NCI-H2081 treated with DMSO at 0.1 percent for 48 hours (cell line): ENCODE data around the gene TIMELESS.
"Not testable (repeated sequence)": the region's sequence is repeated elsewhere in the genome, so short reads cannot be mapped to it uniquely, and the experiment has no call there.

Experiments
- DNase-seq: peaks from one replicate; lab custom pipeline; 2025; lab: John Stamatoyannopoulos, UW

Gene TIMELESS

GRCh38 chr12:56408799-56409417 lies 40.3 kb downstream of the TIMELESS start:
- no peak for DNase-seq

GRCh38 chr12:56404227-56404626 lies 45.0 kb downstream of the TIMELESS start:
- DNase-seq = not testable (repeated sequence)

- not testable (repeated sequence) for DNase-seq
Measured at GRCh38 chr12:56401612-56402011, 47.6 kb downstream of the TIMELESS start.

GRCh38 chr12:56401125-56401524 lies 48.1 kb downstream of the TIMELESS start:
- not testable (repeated sequence) for DNase-seq

DNA sequence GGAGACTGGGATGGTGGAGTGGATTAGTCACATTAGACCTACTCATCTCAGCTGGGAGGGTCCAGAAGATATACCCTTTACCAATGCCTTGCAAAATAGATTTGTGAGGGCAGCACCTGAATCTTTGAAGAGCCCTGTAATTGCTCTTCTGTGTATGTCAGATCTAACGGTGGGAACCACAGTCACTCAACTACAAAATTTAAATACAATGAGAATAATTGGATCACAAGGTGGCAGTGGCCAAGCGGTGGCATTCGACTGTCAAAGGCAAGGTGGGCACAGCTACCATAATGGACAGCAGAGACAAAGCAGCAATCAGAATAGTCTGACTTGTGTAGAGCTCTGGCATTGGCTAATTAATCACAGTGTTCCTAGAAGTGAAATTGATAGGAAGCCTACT lies 49.8 kb downstream of the TIMELESS start:
- DNase-seq = not testable (repeated sequence)

DNA sequence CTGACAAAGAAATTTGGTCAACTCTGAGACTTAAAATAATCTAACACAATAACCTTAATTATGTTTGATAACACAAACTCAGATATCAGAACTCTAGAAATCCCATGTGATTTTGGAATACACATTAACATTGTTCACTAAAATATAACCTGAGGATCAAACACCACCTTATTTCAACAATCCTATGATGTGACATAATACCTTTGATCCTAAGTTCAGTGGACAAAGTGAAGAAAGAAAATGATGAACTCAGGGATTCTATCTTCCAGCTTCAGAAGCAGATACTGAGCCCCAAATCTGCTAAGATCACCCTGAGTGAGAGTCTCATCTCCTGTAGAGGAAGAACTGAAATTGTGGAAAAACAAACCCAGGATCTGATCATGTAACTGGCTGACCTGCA lies 50.9 kb downstream of the TIMELESS start:
- no peak for DNase-seq

- no peak for DNase-seq
Measured at GRCh38 chr12:56392331-56392730, 56.9 kb downstream of the TIMELESS start.

DNA sequence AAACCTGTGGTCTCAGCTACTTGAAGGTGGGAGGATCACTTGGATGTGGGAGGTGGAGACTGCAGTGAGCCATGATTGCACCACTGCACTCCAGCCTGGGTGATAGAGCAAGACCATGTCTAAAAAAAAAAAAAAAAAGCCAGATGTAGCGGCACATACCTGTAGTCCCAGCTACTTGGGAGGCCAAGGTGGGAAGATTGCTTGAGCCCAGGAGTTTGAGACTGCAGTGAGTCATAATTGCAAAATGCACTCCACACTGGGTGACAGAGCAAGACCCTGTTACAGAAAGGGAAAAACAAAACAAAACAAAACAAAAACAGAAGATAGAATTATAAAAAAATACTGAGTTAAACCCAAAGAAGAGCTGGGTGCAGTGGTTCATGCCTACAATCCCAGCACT lies 57.5 kb downstream of the TIMELESS start:
- DNase-seq = no peak

GRCh38 chr12:56389412-56389811 lies 59.8 kb downstream of the TIMELESS start:
- no peak for DNase-seq

GRCh38 chr12:56387152-56387736 lies 62.0 kb downstream of the TIMELESS start:
- DNase-seq = no peak

DNA sequence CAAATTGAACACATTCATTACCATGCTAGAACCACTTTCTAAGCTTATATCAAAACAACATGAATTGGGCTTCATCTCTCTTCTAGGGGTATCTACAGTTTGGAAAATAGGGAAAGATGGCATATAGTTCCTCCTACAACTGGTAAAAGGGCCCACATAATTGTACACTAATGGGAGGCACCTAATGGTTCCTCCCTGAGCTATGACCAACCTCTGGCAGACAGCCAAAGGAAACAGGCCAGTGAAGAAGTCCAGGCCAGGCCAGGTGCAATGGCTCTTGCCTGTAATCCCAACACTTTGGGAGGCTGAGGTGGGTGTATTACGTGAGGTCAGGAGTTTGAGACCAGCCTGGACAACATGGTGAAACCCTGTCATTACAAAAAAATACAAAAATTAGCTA lies 63.4 kb downstream of the TIMELESS start:
- no peak for DNase-seq

DNA sequence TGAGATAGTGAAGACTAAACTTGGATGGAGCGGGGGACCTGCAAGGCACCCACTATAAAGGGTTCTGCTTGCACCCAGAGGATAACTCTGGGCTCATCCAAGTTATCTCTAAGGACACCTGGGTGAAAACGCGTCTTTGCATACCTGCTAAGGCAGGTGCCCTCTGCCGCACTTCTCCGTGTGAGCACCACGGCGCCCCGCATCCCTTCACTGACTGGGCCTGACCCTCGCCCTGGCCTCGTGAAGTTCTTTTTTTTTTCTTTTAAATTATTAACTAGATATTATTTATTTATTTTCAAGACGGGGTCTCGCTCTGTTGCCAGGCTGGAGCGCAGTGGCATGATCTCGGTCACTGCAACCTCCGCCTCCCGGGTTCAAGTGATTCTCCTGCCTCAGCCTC lies 66.6 kb downstream of the TIMELESS start:
- DNase-seq = no peak

- DNase-seq = no peak
Measured at GRCh38 chr12:56377989-56378316, 71.3 kb downstream of the TIMELESS start.

- DNase-seq = no peak
Measured at GRCh38 chr12:56377310-56377988, 71.8 kb downstream of the TIMELESS start.

GRCh38 chr12:56375598-56376434 lies 73.4 kb downstream of the TIMELESS start:
- no peak for DNase-seq

- no peak for DNase-seq
Measured at GRCh38 chr12:56374726-56375597, 74.3 kb downstream of the TIMELESS start.

GRCh38 chr12:56373515-56373914 lies 75.7 kb downstream of the TIMELESS start:
- DNase-seq = no peak

- DNase-seq = no peak
Measured at GRCh38 chr12:56366948-56367347, 82.3 kb downstream of the TIMELESS start.
